GM20431 (cell line): Measurements from ENCODE around the gene BMP4.

Experiments
- in situ Hi-C: fragments of 300-500 bp; cut with MseI, MboI; formaldehyde crosslinking; loops from one replicate; pipeline ENCODE4 v1.15.0; 2020; ENCODE audit warnings: low sequenced_read_pairs; ENCODE audit not compliant: unreplicated experiment

BMP4 gene

DNA sequence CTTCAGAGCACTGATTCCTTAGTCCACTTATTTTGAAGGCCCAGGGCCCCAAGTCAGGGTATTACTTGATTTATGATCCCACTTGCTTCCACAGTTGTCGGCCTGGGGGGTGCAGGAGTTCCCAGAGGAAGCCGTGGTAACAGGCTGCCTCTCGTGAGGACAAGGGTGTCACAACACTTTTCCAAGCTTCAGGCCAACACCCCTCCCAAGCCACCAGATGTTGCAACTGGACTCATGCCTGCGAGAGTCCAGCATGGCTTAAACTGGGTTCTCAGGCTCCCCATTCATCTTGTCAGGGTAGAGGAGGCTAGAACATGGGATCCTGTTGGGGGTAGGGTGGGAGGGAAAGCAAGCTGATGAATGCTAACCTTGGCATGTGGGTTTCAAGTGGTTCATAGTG lies 56.1 kb downstream of the BMP4 start:
- in situ Hi-C loops, result no loop called here
